Cardiac fibroblast (primary cell): ENCODE data around the gene TKFC.

Experiments used
- DNase-seq, 2 donors: peaks; one replicate each; pipeline versions ENCODE4 v3.0.0 to v3.0.0-alpha.2; 2010; ENCODE audit warnings: low read depth in 2 of 2
- H3K4me3 ChIP-seq, 2 donors: replicated peaks in 1 of 2; 1 replicate in 1 of 2; 2 replicates in 1 of 2; pipeline ENCODE4 v1.5.1; 2011; ENCODE audit warnings: low read depth in 2 of 2, low read length in 2 of 2, mild to moderate bottlenecking in 2 of 2, moderate library complexity in 1 of 2
- TF ChIP-seq, protein P1 (sequence below): IDR thresholded peaks from one replicate; pipeline ENCODE4 v1.5.1; 2011; ENCODE audit warnings: low read depth, mild to moderate bottlenecking, low read length, inconsistent platforms

Gene TKFC

DNA sequence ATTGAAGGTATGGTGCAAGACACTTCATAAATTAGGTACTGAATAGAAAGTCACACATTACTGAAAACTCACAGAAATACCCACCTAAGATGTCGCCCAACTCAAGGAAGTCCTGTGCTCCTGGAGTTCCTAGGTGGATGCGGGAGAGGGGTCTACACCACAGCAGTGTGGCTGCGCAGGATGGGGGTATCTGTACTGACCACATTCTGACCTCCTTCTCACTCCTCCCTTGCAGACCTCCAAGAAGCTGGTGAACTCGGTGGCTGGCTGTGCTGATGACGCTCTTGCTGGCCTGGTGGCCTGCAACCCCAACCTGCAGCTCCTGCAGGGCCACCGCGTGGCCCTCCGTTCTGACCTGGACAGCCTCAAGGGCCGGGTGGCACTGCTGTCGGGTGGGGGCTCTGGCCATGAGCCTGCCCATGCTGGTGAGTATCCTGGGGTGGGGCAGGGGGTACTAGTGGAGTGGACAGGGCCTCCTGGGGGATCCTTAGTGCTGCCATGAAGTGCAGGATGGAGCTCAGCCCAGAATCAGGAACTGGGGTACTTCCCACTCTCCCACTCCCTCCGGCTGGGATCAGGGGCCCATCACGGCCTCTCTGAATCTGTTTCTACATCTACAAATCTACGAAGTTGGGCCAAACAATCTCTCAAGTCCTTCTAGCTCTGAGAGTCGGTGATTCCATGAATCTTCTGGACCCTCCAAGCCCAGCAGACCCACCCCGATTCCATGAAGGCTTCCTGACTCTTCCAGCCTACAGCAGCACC is 4.9 kb downstream of the TKFC start:
- no peak overlapping the region for H3K4me3 ChIP-seq
- TF ChIP-seq, protein P1, sequence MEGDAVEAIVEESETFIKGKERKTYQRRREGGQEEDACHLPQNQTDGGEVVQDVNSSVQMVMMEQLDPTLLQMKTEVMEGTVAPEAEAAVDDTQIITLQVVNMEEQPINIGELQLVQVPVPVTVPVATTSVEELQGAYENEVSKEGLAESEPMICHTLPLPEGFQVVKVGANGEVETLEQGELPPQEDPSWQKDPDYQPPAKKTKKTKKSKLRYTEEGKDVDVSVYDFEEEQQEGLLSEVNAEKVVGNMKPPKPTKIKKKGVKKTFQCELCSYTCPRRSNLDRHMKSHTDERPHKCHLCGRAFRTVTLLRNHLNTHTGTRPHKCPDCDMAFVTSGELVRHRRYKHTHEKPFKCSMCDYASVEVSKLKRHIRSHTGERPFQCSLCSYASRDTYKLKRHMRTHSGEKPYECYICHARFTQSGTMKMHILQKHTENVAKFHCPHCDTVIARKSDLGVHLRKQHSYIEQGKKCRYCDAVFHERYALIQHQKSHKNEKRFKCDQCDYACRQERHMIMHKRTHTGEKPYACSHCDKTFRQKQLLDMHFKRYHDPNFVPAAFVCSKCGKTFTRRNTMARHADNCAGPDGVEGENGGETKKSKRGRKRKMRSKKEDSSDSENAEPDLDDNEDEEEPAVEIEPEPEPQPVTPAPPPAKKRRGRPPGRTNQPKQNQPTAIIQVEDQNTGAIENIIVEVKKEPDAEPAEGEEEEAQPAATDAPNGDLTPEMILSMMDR = no peak
- DNase-seq = no peak

DNA sequence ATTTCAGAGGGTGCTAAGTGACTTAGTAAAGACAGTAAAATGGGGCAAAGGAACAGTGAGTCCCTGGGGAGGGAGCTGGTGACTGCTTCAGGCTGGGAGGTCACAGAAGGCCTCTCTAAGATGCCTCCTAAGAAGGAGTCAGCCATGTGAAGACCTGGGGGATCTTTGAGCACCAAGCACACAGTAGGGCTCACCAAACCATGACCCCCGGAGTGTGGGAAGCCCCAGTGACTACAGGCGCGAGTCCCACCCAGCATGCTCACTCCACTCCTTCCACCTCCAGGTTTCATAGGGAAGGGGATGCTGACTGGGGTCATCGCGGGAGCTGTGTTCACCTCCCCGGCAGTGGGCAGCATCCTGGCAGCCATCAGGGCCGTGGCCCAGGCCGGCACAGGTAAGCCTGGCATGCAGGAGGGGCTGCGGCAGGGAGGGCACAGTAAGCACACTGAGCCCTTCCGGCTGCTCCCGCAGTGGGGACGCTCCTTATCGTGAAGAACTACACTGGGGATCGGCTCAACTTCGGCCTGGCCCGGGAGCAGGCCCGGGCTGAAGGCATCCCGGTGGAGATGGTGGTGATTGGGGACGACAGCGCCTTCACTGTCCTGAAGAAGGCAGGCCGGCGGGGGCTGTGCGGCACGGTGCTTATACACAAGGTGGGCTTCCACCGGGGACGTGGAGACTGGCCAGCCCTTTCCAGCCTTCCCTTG is 5.9 kb downstream of the TKFC start:
- no peak overlapping the region for H3K4me3 ChIP-seq
- DNase-seq = no peak
- TF ChIP-seq, protein P1 = no peak

DNA sequence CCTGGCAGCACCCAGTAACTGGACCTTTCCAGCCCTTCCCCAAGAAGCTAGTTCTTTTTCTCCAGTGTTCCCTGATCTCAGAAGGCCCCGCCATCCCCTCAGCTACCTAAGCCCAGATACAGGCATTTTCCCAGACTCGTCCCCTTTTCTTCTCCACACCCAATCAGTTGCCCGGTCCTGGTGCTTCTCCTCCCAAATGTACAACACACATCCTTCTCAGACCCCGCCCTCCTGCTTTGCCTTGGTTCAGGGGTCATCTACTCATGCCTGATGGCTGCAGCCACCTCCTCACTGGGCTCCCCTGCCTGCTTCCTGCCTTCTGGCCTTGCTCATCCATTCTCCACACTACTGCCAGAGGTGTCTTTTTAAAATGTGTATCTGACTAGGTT is 6.5 kb downstream of the TKFC start:
- TF ChIP-seq, protein P1 = no peak
- no peak for DNase-seq

DNA sequence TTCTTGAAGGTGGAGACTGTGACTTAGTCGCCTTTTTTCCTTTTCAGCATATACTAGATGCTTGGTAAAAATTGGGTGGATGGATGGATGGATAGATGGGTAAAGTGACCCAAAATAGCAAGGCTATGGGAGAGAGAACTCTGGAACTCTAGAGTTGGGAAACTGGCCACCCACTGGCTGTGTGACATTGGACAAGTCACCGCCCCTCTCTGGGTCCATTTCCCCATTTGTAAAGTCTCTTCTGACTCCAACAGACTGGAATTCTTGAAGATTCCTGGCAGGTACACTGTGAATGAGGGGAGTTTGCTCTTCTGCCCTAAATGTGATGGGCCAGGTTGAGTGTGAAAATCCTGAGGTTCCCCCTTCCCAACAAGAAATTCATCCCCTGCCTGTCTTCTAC is 8.0 kb downstream of the TKFC start:
- TF ChIP-seq, protein P1 = no peak
- no peak for DNase-seq
- no peak overlapping the region for H3K4me3 ChIP-seq

More for the DNA sequence above, 6.5 kb downstream of the TKFC start:
- no peak overlapping the region for H3K4me3 ChIP-seq

DNA sequence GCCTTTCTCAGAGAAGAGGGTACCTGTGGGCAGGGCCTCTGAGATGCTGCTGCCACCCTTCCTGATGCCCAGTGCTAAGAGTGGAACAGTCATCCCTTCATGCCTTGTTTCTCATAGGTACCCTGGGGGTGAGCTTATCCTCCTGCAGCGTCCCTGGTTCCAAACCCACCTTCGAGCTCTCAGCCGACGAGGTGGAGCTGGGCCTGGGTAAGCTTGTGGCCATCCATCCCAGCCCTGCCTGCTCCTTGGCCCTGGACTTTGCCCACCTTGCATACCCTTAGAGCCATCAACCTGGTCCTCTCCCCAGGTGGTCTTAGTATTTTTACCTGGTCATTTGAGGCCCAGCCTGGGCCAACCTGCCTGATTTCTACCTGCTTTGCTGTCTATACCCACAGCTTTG is 8.7 kb downstream of the TKFC start:
- DNase-seq = no peak
- H3K4me3 ChIP-seq = no peak overlapping the region
- TF ChIP-seq, protein P1 = no peak

DNA sequence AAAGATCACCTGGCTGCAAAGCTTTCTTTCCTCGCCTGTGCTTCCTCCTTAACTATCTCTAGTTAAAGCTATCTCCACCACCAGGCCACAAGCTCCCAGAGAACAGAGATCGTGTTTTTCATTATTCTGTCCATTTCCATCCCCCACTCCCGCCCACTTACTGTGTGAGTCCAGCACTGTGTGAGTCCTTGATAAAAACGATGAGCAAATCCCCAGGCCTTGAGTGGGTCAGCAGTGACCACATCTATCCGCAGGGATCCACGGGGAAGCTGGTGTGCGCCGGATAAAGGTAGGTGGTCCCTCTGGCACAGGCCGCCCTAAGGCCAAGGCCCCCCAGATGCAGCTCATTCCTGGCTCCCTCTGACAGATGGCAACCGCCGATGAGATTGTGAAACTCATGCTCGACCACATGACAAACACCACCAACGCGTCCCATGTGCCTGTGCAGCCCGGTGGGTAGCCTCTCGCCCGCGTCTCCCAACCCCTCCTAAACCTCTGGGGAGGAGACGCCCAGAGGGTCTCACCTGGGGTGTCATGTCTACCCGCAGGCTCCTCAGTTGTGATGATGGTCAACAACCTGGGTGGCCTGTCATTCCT is 9.3 kb downstream of the TKFC start:
- DNase-seq = no peak
- H3K4me3 ChIP-seq = no peak overlapping the region
- TF ChIP-seq, protein P1 = no peak
